T-helper 17 cell (primary cell): Measurements from ENCODE around the gene C1orf50. TPM values are rescaled to one million over a fixed set of nuclear protein-coding genes. Genes with fewer than 3 reads are reported as not detected.
A peak's percentile ranks its signal among the peaks of the same experiment; 100 is the strongest.
"Not testable (repeated sequence)": the region's sequence is repeated elsewhere in the genome, so short reads cannot be mapped to it uniquely, and the experiment has no call there.

Experiments
- ATAC-seq: fragments of 150-1000 bp; cut with Tn5 transposase; 2 replicates; pipeline ENCODE4 v1.10.0; 2021; ENCODE audit warnings: mild to moderate bottlenecking, moderate library complexity
- DNase-seq, 3 donors: peaks; one replicate each; pipeline versions ENCODE4 v3.0.0 to v3.0.0-alpha.2; 2020 to 2021
- H3K9me3 ChIP-seq: one replicate; pipeline ENCODE4 v1.7.0; 2013; ENCODE audit warnings: low read length, mild to moderate bottlenecking; ENCODE audit not compliant: control insufficient read depth, poor library complexity, severe bottlenecking
- H3K27ac Mint-ChIP-seq: one replicate; pipeline ENCODE4 v1.8.0; 2022; ENCODE audit warnings: mild to moderate bottlenecking, moderate library complexity, mixed read lengths
- H3K27me3 Mint-ChIP-seq: one replicate; pipeline ENCODE4 v1.8.0; 2022; ENCODE audit warnings: mixed read lengths
- H3K36me3 Mint-ChIP-seq: one replicate; pipeline ENCODE4 v1.8.0; 2022; ENCODE audit warnings: low read depth, mixed read lengths
- H3K4me1 Mint-ChIP-seq: one replicate; pipeline ENCODE4 v1.8.0; 2022; ENCODE audit warnings: mild to moderate bottlenecking, mixed read lengths
- H3K4me3 Mint-ChIP-seq: one replicate; pipeline ENCODE4 v1.8.0; 2022; ENCODE audit warnings: mild to moderate bottlenecking, moderate library complexity, mixed read lengths
- total RNA-seq, 4 donors: library from RNA in 2 of 4; stranded (reverse) in 2 of 4; gene quantifications; one replicate each; pipeline ENCODE4 v1.2.3 and lab custom pipeline; 2022 to 2026

The C1orf50 gene
- total RNA-seq (10 to 100 TPM; 14.8 to 15.5 TPM), total RNA-seq (lab: John Stamatoyannopoulos, UW) (11.6 to 12.7 reads per million in 2 donors)

DNA sequence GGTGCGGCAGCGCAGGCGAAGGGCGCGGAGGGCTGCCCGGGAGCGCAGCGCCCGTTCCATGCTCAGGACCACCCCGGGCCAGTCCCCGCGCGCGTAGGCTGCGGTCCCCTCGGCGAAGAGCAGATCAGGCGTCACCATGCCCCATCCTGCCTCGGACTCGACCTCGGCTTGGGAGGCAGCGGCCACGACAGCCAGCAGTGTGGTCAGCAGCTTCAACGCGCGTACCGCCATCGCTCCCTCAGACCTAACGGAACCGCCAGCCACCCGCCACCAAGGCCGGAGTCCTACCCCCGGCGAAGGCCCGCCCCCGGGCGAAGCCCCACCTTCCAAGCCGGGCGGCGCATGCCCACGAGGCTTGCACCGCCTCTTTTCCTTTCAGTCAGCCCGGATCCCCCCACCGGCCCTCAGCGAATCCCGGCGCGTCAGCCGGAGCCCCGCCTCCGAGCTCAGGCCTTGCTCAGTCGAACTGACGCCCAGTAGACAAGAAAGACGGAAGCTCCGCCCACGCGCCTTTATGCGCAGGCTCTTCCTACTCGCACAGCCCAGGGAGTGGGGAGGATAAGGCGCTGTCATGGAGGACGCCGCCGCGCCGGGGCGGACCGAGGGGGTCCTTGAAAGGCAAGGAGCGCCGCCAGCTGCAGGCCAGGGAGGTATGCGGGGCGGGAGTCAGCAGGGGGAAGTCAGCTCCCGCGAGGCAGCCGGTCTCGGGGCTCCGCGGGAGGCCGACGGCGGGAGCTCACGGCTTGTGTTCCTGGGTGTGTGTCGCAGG is at the start of gene C1orf50, which contains the start of gene P3H1:
Gene C1orf50 (plus strand): TSS at position 509 of the 769 bp plus-strand sequence. CDS start 63 bp downstream, at position 572.
Gene P3H1 (minus strand): TSS at position 288 of the 769 bp plus-strand sequence. CDS start 57 bp downstream, at position 231.
- no peaks in the 10 kb centered on the region for H3K27me3 Mint-ChIP-seq
- no peaks in the 10 kb centered on the region for H3K9me3 ChIP-seq
- DNase-seq = peak; percentile 99 to 100 (median 99)
- H3K27ac Mint-ChIP-seq = peak within 1 kb of the TSS; percentile 81
- H3K36me3 Mint-ChIP-seq = no peaks in the 10 kb centered on the region
- no peak within 1 kb of the TSS for H3K4me3 Mint-ChIP-seq
- ATAC-seq = peak; percentile 92
- peaks cover 9% of the 10 kb centered on the region for H3K4me1 Mint-ChIP-seq

DNA sequence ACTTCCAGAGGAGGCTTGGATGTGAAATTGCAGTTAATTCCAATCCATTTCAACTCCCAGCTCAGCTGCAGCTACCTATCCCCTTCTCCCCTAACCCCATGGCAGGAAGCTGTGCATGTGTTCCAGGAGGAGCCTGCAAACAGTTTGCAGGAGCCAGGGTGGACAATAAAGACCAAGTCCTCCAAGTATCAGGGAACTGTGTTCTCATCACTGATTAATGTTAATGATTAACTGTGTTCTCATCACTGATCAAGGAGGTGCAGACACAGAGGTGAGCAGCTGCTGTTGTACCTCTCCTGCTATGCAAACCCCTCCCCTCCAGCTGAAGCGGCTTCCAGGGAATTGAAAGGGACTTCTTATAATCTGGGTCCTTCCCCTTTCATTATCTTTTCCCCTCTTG is 46.2 kb upstream of the C1orf50 start:
- no peak for ATAC-seq
- Mint-ChIP-seq H3K36me3 (peaks cover 7% of the 10 kb centered on the region), H3K4me1 (peaks cover 7% of the 10 kb centered on the region), H3K4me3 (no peak overlapping the region), H3K27ac (no peak overlapping the region), H3K27me3 (no peaks in the 10 kb centered on the region)
- H3K9me3 ChIP-seq = no peaks in the 10 kb centered on the region
- DNase-seq = no peak

DNA sequence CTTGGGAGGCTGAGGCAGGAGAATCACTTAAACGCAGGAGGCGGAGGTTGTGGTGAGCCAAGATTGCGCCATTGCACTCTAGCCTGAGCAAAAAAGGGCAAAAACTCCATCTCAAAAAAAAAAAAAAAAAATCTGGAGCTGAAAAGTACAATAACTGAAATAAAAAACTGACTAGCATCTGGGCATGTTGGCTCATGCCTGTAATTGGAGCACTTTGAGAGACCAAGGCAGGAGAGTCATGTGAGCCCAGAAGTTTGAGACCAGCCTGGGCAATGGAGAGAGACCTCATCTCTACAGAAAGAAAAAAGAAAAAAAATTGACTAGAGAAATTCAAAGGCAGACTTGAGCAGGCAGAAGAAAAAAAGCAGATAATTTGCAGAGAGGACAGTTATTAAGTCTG is 45.1 kb upstream of the C1orf50 start:
- ATAC-seq = no peak
- H3K4me1 Mint-ChIP-seq = peaks cover 4% of the 10 kb centered on the region
- H3K27ac Mint-ChIP-seq = no peak overlapping the region
- no peaks in the 10 kb centered on the region for H3K9me3 ChIP-seq
- peaks cover 5% of the 10 kb centered on the region for H3K36me3 Mint-ChIP-seq
- DNase-seq = no peak
- no peaks in the 10 kb centered on the region for H3K27me3 Mint-ChIP-seq
- H3K4me3 Mint-ChIP-seq = no peak overlapping the region

DNA sequence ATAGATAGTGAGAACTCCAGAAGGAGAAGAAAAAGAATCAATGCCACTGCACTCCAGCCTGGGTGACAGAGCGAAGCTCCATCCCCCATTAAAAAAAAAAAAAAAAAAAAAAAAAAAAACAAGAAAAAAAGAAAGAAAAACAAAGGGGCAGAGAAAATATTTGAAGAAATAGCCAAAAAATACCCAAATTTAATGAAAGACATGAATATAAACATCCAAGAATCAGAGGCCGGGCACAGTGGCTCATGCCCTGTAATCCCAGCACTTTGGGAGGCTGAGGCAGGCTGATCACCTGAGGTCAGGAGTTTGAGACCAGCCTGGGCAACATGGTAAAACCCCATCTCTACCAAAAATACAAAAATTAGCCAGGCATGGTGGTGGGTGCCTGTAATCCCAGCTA is 44.6 kb upstream of the C1orf50 start:
- H3K4me3 Mint-ChIP-seq, H3K4me1 Mint-ChIP-seq, H3K9me3 ChIP-seq, H3K36me3 Mint-ChIP-seq, ATAC-seq, DNase-seq, H3K27me3 Mint-ChIP-seq, H3K27ac Mint-ChIP-seq: not testable (repeated sequence)

DNA sequence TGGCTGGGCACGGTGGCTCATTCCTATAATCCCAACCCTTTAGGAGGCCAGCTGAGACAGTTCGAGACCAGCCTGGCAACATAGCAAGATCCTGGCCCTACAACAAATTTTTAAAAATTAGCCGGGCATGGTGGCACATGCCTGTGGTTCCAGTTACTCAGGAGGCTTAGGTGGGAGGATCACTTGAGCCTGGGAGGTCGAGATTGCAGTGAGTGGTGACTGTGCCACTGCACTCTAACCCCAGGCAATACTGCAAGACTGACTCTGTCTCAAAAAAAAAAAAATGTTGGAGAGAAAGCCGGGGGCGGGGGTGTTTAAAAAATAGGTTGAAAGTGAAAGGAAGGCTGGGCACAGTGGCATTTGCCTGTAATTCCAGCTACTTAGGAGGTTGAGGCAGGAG is 43.5 kb upstream of the C1orf50 start:
- Mint-ChIP-seq H3K4me1 (no peaks in the 10 kb centered on the region), H3K4me3 (no peak overlapping the region), H3K36me3 (peaks cover 2% of the 10 kb centered on the region), H3K27me3 (no peaks in the 10 kb centered on the region), H3K27ac (no peak overlapping the region)
- DNase-seq (no peak), ATAC-seq (no peak)
- no peaks in the 10 kb centered on the region for H3K9me3 ChIP-seq

DNA sequence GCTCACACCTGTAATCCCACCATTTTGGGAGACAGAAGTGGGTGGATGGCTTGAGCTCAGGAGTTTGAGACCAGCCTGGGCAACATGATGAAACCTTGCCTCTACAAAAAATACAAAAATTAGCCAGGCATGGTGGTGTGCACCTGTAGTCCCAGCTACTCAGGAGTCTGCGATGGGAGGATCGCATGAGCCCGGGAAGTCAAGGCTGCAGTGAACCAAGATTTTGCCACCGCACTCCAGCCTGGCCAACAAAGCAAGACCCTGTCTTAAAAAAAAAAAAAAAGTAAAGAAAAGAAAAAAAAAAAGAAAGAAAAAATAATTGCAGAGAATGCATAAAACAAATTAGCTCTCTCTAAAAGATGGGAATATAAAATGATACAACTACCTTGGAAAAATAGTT is 41.2 kb upstream of the C1orf50 start:
- DNase-seq, ATAC-seq, H3K27me3 Mint-ChIP-seq, H3K4me1 Mint-ChIP-seq, H3K9me3 ChIP-seq, H3K27ac Mint-ChIP-seq, H3K36me3 Mint-ChIP-seq, H3K4me3 Mint-ChIP-seq: not testable (repeated sequence)

DNA sequence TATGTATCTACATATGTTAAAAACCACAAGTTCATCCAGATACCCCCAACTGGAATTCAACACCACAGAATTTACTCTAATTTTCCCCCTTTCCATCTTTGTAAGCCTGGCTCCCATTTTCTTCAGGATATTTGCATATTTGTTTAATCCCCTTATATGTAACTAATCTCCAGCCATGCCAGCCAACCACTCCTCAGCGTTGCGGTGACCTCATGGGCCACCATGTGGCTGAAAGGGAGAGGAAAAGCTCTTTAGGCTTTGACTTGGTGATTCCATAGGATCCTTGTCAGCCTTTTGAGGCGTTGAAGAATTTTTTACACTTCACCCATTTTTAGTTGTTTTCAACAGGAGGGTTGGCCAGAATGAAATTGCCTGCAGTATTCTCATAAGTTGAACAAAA is 37.0 kb upstream of the C1orf50 start:
- H3K4me3 Mint-ChIP-seq = no peak overlapping the region
- no peak overlapping the region for H3K27ac Mint-ChIP-seq
- H3K9me3 ChIP-seq = no peaks in the 10 kb centered on the region
- DNase-seq (no peak), ATAC-seq (no peak)
- H3K27me3 Mint-ChIP-seq = no peaks in the 10 kb centered on the region
- no peaks in the 10 kb centered on the region for H3K4me1 Mint-ChIP-seq
- H3K36me3 Mint-ChIP-seq = no peaks in the 10 kb centered on the region

DNA sequence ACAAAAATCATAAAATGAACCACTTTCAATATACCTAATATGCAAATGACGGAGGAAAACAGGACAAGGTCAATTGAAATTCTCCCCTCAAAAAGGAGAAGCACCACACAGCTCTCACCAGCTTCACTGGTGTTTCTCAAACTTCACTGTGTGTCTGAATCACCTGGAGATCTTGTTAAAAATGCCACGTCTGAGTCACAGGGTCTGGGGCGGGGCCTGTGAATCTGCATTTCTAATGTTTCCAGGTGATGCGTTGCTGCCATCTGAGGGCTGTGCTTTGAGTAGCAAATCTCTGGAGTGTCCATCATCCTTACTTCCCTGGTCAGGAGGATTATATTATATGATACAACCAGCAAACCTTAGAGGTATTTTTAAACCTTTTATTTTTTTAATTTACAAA is 36.1 kb upstream of the C1orf50 start:
- no peaks in the 10 kb centered on the region for H3K27me3 Mint-ChIP-seq
- DNase-seq (no peak), ATAC-seq (no peak)
- no peaks in the 10 kb centered on the region for H3K36me3 Mint-ChIP-seq
- H3K4me1 Mint-ChIP-seq = no peaks in the 10 kb centered on the region
- no peak overlapping the region for H3K27ac Mint-ChIP-seq
- H3K4me3 Mint-ChIP-seq = no peak overlapping the region
- no peaks in the 10 kb centered on the region for H3K9me3 ChIP-seq

DNA sequence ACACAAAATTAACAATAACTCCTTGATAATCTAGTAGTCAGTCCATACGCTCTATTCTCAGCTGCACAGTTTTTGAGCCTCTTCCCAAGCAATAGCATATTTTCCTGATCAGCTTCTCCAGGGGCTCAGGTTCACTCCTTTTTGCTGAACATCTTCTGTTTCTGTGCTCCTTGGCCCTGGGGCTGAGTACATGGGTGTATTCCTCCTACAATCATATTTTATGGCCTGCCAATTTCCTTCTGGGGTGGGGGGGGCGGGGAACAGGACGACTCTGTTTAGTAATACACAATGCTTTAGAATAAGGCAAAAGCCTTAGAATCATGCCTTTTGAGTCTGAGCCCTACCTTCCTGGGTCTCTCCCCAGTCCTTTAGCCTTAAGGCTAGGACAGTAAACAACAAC is 35.5 kb upstream of the C1orf50 start:
- DNase-seq = no peak
- no peaks in the 10 kb centered on the region for H3K27me3 Mint-ChIP-seq
- no peak overlapping the region for H3K4me3 Mint-ChIP-seq
- peaks cover 3% of the 10 kb centered on the region for H3K4me1 Mint-ChIP-seq
- ATAC-seq = no peak
- H3K27ac Mint-ChIP-seq = no peak overlapping the region
- H3K36me3 Mint-ChIP-seq = no peaks in the 10 kb centered on the region
- no peaks in the 10 kb centered on the region for H3K9me3 ChIP-seq

DNA sequence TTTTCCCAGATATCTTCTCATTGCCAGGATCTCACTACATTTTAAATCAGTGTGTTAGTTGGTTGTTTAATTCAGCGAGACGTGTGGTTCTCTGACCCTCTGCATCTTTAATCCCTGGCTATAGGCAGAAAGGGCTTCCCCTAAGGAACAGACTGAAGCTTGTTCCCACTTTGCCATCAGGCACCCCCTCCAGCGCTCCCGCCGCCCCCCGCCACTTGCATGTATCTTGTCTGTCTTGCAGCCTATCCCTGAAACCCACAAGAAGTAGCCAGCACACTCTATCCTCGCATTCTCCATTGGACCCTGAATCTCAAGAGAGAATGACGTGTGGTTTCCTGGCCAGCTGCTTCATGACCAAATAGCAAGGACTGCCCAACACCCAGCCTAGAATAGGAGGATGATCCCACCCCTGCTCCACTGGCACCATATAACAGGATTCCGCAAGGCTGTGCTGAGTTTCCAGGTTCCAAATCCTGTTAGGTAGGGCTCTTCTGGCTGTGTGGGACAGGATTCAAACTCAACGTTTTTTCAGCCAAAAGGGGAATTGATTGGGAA is 34.8 kb upstream of the C1orf50 start:
- DNase-seq (no peak), ATAC-seq (no peak)
- Mint-ChIP-seq H3K27ac (no peak overlapping the region), H3K4me3 (no peak overlapping the region), H3K27me3 (no peaks in the 10 kb centered on the region), H3K36me3 (no peaks in the 10 kb centered on the region), H3K4me1 (peaks cover 9% of the 10 kb centered on the region)
- H3K9me3 ChIP-seq = no peaks in the 10 kb centered on the region

DNA sequence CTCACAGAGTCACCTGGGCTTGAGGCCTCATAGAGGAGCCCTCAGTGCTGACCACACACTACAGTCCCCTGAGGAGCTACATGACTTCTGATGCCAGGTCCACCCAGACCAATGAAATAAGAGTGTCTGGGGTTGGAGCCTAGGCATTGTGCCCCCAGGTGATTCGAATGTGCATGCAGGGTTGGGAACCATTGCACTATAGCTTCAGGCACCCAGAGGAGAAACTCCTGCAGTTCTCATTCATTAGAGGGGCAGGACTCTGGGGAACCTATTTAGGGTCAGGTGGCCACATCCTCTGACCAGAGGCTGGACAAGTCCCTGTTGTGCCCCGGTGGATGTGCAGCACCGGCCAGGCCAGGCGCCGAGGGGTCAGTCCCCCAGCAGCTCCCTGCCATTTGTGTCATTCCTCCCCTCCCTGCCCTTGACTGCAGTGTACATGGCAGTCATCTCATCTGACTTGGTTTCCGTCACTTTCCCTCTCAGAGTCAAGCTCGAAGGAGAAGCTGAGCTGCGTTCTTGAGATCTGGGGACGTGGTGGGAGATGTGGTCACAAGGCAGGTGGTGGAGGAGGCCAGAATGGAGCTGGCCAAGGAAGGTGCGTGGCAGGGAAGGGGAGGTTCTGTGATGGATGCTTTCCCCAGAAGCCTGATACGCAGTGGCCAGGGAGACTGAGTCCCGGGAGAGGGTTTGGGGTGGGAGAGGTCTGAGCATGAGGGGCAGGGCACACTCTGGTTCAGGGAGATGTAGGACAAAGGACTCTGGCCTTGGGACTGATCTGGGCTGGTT is 33.4 kb upstream of the C1orf50 start:
- ATAC-seq = no peak
- peak overlapping the region; percentile 6 for H3K27ac Mint-ChIP-seq

DNA sequence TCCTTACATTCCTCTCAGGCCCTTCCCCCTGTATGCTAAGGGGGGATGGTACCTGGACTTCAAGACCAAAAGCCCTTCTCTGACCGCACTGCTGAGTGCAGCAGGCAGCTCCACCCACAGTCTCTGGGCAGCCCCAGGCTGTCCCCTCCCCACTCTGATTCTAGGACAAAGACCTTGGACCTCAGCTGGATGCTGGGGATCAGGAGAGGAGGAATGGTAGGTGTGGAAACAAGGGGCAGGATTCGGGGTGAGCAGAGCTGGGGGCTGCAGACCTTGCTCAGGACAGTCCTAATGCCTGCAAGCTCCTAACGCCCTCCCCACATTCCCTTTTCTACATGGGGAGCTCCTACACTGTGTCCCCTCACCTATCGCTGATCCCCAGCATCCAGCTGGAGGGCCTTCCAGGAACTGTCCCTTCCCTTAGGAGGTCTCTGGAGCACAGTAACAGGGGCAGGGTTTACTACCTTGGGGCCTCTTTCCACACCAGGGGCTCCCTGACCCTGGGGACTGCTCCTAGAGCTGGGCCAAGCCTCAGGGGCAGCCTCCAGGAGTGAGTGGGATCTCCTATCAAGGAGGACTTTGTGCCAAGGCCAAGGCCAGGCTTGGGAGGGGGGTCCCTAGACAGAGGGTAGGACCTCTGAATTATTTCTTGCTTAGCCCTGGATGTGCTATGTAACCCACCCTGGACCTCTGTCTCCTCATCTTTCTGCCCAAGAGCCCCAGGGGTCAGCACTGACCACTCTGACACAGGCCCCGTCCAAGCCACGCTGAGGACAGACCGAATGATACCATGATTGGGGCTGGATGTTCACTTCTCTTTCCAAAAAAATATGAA is 32.6 kb upstream of the C1orf50 start:
- Mint-ChIP-seq H3K4me1 (peaks cover 12% of the 10 kb centered on the region), H3K4me3 (no peak overlapping the region), H3K36me3 (no peaks in the 10 kb centered on the region), H3K27ac (no peak overlapping the region), H3K27me3 (no peaks in the 10 kb centered on the region)
- no peak for ATAC-seq
- no peak for DNase-seq
- no peaks in the 10 kb centered on the region for H3K9me3 ChIP-seq

More for the DNA sequence above, 33.4 kb upstream of the C1orf50 start:
- no peak overlapping the region for H3K4me3 Mint-ChIP-seq
- DNase-seq = no peak
- H3K27me3 Mint-ChIP-seq = no peaks in the 10 kb centered on the region
- no peaks in the 10 kb centered on the region for H3K9me3 ChIP-seq
- peaks cover 12% of the 10 kb centered on the region for H3K4me1 Mint-ChIP-seq
- no peaks in the 10 kb centered on the region for H3K36me3 Mint-ChIP-seq

DNA sequence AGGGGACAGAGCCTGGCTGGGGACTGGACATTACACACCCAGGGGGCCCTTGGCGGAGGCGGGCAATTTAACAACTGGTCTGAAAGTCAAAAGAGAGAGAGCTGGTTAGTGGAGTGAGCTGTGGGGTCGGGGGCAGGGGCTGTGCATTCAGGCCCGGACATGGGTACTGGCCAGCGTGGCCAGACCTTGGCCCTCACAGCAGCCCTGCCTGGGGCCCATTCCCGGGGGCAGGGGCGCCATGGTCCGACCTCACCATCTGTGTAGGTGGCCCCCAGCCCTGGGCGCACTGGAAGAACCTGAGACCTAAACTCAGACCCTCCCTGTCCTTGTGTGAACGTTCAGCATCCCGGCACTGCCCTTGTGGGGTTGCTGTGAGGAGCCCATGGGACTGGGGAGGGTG is 32.0 kb upstream of the C1orf50 start:
- Mint-ChIP-seq H3K4me1 (peaks cover 12% of the 10 kb centered on the region), H3K36me3 (no peaks in the 10 kb centered on the region), H3K27ac (no peak overlapping the region), H3K4me3 (no peak overlapping the region), H3K27me3 (no peaks in the 10 kb centered on the region)
- no peaks in the 10 kb centered on the region for H3K9me3 ChIP-seq
- DNase-seq (no peak), ATAC-seq (no peak)
